Fibroblast of skin of back (primary cell): ENCODE measurements around the gene ERFE.
"Not testable (repeated sequence)": the region's sequence is repeated elsewhere in the genome, so short reads cannot be mapped to it uniquely, and the experiment has no call there.

Source experiments
- DNase-seq: peaks from one replicate; pipeline ENCODE4 v3.0.0-alpha.2; 2013

The ERFE gene

DNA sequence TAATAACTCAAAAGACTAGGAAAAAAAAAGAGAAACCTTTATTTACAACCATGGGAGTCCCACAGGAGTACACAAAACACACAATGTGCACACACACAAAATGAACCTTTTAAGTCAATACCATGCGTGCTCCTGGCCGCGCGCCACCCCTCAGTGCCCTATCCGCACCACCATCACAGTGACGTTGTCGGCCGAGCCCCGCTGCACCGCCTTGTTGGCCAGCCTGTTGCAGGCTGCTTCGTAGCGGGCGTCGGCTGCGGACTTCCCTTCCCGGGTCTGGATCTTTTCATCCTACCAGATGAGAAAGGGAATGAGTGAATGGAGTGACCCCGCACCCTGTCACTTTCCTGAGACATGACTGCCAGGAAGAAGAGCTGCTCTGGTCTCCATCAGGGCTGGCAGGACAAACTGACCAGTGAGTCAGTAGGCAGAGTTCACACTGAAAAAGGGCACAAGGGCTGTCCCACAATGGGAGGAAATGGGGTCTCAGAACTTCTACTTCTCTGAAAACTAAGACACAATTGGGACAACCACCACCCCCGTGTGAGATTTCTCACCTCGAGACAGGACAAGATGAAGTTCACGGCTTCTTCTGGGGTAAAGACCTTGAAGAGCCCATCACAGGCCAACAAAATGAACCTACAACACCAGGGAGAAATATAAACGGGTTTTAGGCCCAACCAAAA, 11.8 kb downstream of the ERFE start:
- no peak for DNase-seq

DNA sequence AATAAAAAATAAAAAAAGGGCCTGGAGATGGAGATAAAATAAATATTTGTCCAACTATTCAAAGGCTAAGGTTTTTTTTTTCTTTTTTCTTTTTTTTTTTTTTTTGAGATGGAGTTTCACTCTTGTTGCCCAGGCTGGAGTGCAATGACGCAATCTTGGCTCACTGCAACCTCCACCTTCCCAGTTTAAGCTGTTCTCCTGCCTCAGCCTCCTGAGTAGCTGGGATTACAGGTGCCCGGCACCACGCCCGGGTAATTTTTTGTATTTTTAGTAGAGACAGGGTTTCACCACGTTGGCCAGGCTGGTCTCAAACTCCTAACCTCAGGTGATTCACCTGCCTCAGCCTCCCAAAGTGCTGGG, 12.3 kb downstream of the ERFE start:
- not testable (repeated sequence) for DNase-seq

DNA sequence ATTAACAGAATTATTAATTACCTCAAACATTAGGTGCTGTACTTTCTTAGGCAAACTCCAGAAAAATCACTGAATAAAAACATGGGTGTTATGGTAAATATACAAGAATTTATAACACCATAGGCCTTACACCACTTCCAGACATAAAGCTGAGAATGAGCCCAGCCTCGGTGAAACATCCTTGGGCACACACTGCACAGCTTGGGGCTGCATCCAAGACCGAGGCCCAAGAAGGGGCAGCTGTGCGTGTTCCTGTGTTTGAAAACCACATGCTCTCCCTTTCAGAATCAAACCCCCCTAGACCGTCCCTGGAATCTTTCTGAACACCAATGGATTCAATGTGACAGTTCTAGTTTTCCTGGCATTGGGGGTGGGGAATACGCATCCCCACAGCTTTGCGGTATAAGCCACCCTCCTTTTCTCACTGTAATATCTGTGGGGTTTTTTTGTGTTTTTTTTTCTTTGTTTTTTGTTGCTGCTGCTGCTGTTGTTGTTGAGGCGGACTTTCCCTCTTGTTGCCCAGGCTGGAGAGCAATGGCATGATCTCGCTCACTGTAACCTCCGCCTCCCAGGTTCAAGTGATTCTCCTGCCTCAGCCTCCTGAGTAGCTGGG, 12.9 kb downstream of the ERFE start:
- DNase-seq = no peak

DNA sequence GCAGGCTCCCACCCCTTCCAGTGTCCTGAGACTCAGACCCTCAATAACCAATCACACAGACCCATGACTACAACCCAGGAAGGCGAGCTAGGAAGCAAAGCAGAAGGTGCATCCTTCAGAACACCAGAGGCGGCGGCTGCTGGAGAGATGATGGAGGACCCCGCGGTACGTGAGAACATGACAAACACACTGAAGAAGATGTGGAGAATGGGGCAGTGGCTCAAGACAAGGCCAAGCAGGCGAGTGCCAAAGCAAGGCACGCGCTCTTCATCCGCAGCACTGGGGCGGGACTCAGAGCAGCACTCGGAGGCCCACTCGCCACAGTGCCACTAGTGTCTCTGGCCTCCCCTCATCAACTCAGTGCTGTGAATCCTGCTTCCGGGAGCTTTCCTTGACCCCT, 13.7 kb downstream of the ERFE start:
- DNase-seq = no peak

DNA sequence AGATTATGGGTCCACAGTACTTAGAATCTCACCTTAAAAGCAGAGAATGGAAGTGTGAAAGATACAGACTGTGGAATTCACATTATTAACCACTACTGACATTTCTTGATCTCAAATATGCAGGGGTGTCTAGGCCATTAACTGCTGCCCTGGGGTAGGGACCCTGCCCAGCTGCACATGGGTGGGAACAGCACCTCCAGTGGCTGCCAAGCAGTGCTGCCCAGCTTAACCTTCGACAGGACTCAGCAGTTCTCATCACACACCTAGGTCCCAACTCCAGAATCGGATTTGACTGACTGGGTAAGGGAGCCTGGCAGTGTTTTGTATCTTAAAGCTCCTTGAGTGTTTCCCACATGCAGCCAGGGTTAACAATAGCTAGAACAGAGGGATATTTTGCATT, 14.9 kb downstream of the ERFE start:
- no peak for DNase-seq

DNA sequence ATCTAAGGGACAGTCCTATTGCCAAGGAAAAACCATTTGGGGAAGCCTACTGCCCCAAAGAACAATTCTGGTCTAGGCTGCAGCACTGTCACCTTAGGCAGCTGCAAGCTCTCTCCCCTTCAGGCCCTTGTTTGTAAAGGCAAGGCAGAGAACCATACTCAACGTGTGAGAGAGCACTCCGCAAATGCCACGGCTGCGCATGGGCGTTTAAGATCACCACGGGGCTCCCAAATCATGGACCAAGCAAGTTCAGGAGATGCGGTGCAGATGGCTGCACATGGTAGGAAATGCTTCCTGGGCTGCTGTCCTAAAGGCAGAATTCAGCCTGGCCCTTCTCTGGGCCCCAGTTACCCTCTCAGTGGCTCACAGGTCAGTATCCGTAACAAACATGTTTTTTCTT, 15.5 kb downstream of the ERFE start:
- DNase-seq = no peak

DNA sequence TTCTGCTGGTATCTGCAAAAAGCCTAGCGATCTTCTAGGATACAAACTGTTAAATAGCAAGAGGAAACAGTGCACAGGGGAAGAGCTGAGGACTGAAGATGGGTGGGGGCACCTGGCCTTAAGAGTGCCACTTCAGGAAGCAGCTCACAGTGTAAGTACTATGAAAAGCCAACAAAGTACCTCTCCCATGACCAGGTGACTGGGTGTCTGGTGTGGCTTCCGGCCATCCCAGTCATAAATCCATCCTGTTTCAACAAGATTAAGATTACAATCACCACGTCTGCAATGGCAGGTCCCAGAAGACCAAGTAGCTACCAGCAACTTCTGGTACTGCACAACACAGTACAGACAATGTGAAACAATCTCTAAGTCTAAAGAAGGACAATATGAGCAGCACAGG, 15.9 kb downstream of the ERFE start:
- DNase-seq = no peak

DNA sequence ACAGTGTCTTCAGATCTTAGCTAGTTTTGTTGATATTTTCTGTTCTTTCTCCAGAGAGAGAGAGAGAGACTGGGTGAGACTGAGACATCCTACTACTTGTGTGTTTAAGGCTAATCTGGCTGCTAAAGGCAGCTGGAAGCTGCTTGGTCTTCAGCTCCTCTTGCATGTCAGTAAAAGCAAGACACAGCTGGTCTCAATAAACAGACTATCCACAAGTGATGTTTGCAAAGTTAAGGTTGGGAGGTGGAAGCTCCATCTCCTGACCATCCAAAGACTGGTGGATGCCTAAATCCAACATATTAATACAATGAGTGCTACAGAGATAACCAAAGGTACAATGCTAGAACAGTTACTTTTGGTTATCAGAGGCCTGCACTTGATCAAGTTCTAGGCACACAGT, 17.8 kb downstream of the ERFE start:
- no peak for DNase-seq

DNA sequence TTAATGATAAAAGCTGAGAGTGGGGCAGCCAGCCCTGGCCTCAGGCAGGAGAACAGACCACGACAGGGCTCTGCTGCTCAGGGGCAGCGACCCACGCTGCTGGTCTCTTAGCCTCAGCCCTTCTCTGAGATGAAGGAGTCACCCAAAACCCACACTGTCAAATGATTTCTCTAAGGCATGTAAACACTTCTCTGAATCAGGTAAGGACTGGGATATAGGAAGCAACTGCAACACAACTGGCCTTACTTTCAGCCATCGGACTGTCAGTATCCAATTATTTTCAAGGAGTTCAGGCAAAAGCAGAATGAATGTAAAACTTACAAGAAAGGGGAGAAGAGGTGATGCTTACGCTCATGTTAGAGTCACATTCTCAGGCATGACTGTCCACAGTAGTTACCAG, 21.8 kb downstream of the ERFE start:
- DNase-seq = no peak

DNA sequence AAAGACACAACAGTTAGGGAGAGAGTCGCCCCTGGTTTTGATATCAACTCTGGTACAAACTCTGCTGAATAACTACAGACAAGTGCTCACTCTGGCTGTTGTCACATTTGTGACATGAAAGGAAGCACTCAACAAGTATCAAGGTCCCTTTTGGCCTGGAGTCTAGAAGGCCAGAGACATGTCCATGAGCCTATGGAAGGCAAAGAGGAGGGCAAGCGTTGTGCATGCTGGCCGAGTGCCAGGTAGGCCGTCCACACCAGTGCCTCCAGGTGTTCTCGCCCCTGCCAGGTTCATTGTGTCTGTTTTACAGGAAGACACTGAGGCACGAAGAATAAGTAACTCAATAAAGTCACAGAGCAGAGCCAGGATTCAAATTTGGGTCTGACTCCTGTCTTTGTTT, 23.6 kb downstream of the ERFE start:
- DNase-seq = no peak

DNA sequence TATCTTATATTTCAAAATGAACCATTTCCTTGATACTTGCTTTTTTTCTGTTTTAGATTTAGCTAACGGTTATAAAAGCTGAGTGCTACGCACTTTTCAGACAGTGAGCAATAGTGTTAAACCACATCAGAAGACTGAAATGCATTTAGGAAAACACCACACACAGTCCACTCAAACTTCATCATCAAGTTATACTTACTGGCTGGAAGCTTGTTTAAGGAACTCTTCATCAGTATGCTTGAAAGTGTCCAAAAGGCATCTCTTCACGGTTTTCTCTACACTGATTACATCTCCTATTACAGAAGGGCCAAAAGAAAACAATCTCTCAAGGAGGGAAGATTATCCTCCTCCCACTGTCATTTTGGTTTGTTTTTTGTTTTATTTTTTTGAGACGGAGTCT, 25.1 kb downstream of the ERFE start:
- no peak for DNase-seq

DNA sequence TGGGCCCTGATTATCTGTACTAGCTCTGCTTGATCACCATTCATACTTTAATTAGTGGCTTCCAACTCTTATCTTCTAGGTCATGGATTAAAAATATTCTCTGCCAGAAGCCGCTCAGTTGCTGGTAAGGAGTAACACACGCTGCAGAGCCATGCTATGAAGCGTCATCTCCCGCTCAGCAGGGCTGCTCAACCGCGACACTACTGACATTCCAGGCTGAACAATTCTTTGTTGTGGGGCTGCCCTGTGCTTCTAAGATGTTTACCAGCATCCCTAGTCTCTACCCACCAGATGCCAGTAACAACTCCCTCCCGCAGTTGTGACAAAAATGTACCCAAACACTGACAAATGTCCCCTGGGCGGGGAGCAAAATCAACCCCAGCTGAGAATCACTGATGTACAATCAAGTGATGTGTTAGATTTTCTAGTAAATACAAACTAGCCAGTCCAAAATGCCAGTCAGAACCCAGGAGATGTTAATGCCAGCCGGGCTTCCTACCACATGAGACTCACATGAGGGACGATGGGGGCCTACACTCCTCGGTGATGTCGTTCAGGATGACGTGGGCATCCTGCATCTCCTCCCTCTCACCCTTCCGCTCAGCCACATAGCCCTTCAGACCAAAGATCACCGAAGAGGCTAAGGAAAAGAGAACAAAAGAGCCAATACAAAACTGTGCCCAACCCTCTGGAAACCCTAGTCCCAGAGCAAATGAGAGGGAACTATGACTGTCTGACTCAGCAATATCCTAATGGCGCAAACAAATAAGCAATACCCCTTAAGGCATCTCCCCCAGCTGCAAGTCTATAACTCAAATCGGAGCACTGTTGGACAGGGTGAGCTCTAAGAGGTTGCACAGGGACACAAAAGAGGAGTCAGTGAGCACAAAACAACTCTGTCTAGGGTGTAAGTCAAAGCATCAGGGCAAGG, 29.1 kb downstream of the ERFE start:
- no peak for DNase-seq

DNA sequence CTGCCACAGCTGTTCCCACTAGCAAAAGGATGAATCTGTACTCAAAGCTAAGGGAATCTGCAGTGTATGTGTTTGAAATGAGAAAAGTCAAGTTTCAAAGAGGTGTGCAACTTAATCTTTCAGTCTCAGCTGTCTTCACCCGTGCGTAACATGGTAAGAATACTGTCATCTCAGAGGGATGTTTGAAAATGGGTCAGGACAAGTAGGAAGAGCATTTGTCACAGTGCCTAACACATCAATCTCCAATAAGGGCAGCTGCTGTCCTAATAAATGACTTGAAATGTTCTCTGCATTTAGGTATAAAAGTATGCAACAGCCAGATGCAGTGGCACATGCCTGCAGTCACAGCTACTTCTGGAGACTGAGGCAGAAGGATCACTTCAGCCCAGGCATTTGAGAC, 31.7 kb downstream of the ERFE start:
- no peak for DNase-seq

DNA sequence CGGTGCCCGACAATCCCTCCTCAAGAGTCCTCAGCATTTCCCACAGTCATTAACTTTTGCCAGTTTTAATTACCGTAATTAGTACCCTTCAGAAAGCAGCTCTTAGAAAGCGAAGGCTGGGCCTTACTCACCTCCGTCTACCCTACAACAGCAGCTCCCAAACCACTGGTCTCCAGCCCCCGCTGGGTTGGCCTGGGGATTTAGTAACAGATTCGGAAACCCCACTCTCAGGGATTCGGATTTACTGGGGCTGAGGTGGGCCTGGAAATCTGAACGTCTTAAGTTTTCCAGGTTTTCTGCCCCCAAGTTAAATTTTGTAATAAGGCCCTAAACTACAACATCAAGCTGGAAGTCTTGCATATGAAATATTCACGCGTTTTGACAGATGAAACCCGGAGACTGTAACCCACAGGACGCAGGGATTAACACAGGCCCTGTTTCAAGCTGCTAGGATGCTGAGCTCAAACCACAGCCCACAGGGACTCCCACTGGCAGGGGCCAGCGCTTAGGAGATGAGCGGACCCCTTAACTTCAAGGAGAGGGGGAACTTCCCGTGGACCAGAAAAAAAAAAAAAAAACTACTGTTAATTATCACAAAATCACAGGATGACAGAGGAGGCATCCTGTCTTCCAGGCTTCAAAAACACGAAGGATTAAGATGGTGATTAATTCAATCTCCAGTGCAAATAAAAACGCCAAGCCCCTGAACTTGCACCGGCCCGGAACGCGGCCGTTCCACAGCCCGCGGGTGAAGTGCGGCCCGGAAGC, 43.7 kb downstream of the ERFE start:
- peak; percentile 18 for DNase-seq

DNA sequence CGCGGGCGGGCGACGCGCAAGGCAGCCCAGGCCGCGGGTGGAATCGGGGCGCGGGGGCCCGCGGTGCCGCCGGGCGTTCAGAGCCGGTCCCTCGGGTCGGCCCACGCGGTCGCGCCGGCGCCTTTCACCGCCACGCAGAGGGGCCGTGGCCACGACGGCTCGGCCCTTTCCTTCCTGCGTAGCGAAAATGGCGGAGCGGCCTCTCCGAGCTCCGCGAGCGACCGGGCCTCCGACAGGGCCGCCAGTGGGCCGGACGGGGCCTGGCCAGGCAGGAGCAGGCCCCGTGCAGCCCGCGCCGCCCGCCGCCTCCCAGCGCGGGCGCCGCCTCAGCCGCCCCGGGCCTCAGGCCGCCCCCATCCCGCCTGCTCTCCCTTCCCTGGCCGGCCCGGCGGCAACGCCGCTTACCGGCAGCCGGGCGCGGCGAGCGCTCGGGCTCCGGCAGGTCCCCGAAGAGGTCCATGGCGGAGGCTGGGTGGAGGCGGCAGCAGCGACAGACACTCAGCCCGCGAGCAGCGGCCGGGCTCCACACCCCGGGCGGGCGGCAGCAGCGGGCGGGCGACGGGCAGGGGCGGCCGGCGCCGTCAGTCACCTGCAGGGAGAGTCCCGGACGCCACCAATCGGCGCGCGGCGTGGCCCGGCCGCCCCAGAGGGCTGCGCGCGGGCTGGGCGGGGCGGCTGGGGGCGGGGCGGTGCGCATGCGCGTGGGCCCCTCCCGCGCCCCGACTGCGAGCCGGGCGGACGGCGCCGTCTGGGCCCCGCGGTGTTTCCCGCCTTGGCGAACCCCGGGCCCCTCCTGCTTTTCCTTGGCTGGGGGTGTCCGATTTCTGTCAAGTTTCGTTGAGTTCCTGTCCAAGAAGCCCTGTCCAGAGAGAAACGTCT, 44.6 kb downstream of the ERFE start, which contains the start of gene ILKAP:
ILKAP (minus strand) TSS at position 602 of the 879 bp plus-strand sequence; CDS start at position 460, 142 bp downstream.
- DNase-seq = peak; percentile 86

DNA sequence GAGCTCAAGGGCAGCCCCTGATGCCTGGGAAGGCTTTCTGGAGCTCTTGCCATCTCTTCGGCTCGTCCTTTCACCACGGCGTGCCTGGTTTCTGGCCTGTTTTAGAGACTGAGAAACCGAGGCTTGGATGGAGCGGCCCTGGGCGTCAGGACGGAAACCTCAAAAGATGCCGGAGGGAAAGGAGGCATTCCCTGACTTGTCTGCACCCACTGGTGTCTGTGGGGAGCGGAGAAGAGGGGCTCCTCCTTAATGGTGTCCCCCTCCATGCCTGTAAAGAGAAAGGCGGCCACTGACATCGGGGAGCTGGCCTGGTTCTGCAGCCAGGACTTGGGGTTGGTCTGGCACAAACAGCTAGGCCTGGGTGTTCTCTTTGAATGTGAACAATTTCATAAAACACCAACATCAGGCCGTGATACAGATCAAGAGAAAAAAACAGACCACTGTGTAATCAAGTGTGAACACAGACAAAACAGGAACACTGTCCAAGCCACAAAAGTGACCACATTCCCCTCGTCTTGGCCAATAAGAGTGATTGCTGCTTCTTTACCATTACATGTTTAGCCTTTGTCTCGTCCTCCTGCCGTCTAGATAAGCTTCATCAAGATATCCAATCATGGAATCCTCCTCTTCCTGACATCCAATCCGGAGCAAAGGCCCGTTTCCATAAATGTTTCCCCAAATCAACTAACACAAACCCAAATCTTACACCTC, 45.4 kb downstream of the ERFE start:
- DNase-seq = no peak

DNA sequence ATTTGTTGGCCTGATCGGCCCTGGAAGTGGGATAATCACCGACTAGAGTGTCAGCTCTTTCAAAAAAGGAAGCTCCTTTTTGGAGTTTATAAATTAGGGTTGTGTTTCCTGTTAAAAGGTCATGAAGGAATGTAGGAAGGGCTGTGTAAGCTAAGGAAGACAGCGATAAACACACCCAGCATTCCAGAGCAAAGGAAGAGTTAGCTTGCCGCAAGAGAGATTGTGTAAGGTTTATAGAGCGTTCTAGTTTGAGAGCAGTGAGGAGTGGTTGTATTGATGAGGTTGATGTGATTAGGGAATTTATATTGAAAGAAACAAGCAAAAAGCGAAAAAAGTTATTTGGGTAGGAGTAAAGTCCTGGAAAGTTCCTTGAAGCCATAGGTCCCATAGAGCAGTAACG, 48.2 kb downstream of the ERFE start:
- DNase-seq = no peak

DNA sequence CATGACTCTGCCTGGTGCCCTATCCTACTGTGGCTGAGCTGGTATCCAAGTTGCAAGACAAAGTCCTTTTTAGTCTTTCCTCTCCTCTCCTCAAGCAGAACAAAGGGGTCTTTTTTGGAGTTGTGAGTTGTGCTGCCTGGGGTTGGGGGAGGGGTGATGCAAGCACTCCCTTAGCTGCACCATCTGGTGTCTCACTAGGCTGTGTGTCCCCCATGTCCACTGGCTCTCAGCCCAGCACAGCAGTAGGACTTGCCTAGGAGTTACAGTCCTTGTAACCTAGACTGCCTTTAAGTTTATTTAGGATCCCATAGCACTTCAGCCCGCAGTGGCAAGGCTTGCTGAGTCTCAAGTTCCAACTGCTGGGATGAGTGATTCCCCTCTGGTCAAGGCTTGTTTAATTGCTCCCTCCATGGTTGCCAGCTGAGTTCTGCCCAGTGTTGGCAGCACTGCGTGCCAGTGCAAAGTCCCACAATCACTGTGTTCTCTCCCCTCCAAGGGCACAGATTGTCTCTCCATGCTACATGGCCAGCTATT, 57.9 kb downstream of the ERFE start:
- no peak for DNase-seq
